Mucosa of rectum (tissue), 2 donors: Measurements from ENCODE around the gene ZNF524.
A peak's percentile ranks its signal among the peaks of the same experiment; 100 is the strongest.
"Not testable (repeated sequence)": the region's sequence is repeated elsewhere in the genome, so short reads cannot be mapped to it uniquely, and the experiment has no call there.

Source experiments
- H3K27ac ChIP-seq, 2 donors: one replicate each; pipeline ENCODE4 v1.7.0; 2013; ENCODE audit warnings: inconsistent platforms in 2 of 2, low read depth in 2 of 2, low read length in 2 of 2
- H3K27me3 ChIP-seq, 2 donors: one replicate each; pipeline ENCODE4 v1.7.0; 2013; ENCODE audit warnings: low read length in 2 of 2; ENCODE audit not compliant: control insufficient read depth in 2 of 2, insufficient read depth in 2 of 2
- H3K36me3 ChIP-seq, 2 donors: one replicate each; pipeline ENCODE4 v1.7.0; 2013; ENCODE audit warnings: low read length in 2 of 2; ENCODE audit not compliant: control insufficient read depth in 2 of 2, insufficient read depth in 2 of 2
- H3K4me1 ChIP-seq, 2 donors: one replicate each; pipeline ENCODE4 v1.7.0; 2013; ENCODE audit warnings: low read length in 2 of 2, mild to moderate bottlenecking in 1 of 2; ENCODE audit not compliant: control insufficient read depth in 2 of 2, insufficient read depth in 2 of 2
- H3K4me3 ChIP-seq, 2 donors: one replicate each; pipeline ENCODE4 v1.7.0; 2013; ENCODE audit warnings: low read length in 2 of 2
- H3K9ac ChIP-seq, 2 donors: one replicate each; pipeline ENCODE4 v1.7.0; 2013; ENCODE audit warnings: low read length in 2 of 2, low read depth in 1 of 2, mild to moderate bottlenecking in 1 of 2
- H3K9me3 ChIP-seq, 2 donors: one replicate each; pipeline ENCODE4 v1.7.0; 2013; ENCODE audit warnings: low read length in 2 of 2; ENCODE audit not compliant: control insufficient read depth in 2 of 2
- donor health status: healthy.
- donor health status: Normal muscosa, but diverticular disease.

ZNF524 gene

DNA sequence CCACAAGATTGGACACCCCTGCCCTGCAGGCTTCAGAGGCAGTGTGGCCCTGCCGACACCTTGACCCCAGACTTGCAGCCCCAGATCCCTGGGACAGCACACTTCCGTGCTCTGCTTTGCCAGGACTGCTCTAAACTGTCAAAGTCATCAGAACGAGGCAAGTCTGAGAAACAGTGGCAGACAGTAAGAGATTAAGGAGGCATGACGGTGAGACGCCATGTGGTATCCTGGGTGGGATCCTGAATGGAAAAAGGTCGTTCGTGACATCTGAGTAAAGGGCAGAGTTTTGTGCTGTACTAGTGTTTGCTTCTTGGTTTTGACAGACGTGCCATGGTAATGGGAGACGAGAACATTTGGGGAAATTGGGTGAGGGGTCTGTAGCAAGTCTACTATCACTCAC, 33.3 kb upstream of the ZNF524 start:
- H3K36me3 ChIP-seq: no peaks in the 10 kb centered on the region
- no peak overlapping the region for H3K4me3 ChIP-seq
- no peaks in the 10 kb centered on the region for H3K9me3 ChIP-seq
- H3K9ac ChIP-seq: no peak overlapping the region
- H3K27me3 ChIP-seq: no peaks in the 10 kb centered on the region
- H3K27ac ChIP-seq: no peak overlapping the region
- peaks cover 0 to 7% of the 10 kb centered on the region in 2 donors for H3K4me1 ChIP-seq

DNA sequence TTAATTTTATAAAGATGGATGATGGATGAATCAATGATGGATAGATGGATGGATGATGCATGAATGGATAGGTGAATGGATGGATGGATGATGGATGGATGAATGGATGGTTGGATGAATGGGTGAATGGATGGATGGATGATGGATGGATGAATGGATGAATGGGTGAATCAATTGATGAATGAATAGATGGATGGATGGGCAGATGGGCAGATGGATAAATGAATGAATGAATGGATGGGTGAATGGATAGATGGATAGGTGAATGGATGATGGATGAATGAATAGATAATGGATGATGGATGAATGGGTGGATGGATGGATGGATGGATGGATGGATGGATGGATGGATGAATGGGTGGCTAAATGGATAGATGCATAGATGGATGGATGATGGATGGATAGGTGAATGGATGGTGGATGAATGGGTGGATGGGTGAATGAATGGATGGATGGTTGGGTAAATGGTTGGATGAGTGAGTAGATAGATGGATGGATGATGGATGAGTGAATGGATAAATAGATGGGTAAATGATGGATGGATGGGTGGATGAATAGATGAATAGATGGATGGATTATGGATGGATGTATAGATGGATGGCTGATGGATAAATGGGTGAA, 32.3 kb upstream of the ZNF524 start:
- no peaks in the 10 kb centered on the region for H3K36me3 ChIP-seq
- H3K9me3 ChIP-seq: no peaks in the 10 kb centered on the region
- H3K4me1 ChIP-seq: peaks cover 0 to 7% of the 10 kb centered on the region in 2 donors
- H3K27me3 ChIP-seq: no peaks in the 10 kb centered on the region
- no peak overlapping the region for H3K4me3 ChIP-seq
- H3K9ac ChIP-seq: no peak overlapping the region
- no peak overlapping the region for H3K27ac ChIP-seq

DNA sequence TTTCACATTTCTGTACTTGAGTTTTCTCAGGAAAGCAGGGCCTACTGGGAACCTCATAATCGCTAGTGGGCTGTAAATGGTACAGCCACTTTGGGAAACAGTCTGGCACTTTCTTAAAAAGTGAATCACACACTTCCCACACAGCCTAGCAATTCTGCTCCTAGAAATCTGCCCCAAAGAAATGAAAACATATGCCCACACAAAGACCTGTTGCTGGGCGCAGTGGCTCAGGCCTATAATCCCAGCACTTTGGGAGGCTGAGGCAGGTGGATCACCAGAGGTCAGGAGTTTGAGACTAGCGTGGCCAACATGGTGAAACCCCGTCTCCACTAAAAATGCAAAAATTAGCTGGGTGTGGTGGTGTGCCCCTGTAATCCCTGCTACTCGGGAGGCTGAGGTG, 30.6 kb upstream of the ZNF524 start:
- not testable (repeated sequence) for H3K27me3 ChIP-seq, H3K4me1 ChIP-seq, H3K27ac ChIP-seq, H3K4me3 ChIP-seq, H3K9me3 ChIP-seq, H3K9ac ChIP-seq, H3K36me3 ChIP-seq

DNA sequence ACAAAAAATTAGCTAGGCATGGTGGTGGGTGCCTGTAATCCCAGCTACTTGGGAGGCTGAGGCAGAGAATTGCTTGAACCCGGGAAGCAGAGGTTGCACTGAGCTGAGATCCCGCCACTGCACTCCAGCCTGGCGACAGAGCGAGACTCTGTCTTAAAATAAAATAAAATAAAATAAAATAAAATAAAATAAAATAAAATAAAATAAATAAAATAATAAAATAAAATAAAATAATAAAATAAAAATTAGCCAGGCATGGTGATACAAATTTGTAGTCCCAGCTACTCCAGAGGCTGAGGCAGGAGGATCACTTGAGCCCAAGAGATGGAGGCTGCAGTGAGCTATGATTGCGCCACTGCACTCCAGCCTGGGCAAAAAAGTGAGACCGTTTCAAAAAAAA, 26.2 kb upstream of the ZNF524 start:
- not testable (repeated sequence) for H3K9ac ChIP-seq, H3K36me3 ChIP-seq, H3K4me1 ChIP-seq, H3K27ac ChIP-seq, H3K27me3 ChIP-seq, H3K9me3 ChIP-seq, H3K4me3 ChIP-seq

DNA sequence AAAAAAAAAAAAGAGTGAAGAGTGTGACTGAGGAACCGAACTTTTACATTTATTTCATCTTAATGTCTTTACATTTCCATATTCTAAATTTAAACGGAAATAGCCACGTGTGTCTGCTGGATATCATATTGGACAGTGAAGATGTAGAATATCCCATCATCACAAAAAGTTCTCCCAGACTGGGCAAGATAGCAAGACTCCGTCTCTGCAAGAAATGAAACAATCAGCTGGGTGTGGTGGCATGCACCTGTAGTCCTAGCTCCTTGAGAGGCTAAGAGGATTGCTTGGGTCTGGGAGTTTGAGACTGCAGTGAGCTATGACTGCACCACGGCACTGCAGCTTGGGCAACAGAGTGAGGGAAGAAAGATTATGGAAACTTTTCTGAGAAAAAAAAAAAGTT, 23.3 kb upstream of the ZNF524 start:
- Histone ChIP-seq H3K36me3 (peaks cover 4 to 6% of the 10 kb centered on the region in 2 donors), H3K27me3 (no peaks in the 10 kb centered on the region), H3K4me1 (peaks cover 10% of the 10 kb centered on the region in 2 donors), H3K9ac (no peak overlapping the region), H3K9me3 (no peaks in the 10 kb centered on the region), H3K4me3 (no peak overlapping the region), H3K27ac (no peak overlapping the region)

DNA sequence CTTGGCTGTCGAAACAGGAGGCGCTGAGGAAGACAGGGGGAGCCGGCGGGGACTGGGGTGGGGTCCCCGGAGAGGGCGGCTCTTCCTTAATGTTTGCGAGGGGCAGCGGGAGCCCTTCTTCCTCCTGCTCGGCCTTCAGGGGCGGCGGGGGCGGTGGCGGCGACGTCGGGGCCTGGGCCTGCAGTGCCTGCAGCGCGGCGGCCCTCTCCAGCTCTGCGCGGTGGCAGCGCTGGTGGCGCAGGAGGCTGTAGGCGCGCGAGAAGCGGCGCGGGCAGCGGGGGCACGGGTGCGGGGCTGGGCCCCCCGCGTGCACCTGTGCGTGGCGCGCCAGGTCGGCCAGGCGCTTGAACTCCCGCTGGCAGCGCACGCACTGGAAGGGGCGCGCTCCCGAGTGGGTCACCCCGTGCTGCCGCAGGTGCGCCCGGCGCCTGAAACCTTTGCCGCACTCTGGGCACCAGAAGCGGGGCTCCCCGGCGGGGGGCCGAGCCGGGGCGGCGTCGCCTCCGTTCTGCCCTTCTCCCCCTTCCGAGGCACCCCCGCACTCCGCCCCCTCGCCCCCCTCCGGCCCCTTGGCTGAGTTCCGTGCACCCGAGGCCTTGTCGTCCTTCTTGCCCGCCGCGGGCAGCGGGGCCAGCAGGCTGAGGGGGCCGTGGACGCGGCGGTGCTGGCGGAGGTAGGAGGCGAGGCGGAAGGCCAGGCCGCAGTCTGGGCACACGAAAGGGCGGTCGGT, 21.9 kb upstream of the ZNF524 start:
- no peaks in the 10 kb centered on the region for H3K9me3 ChIP-seq
- no peaks in the 10 kb centered on the region for H3K27me3 ChIP-seq
- no peak overlapping the region for H3K9ac ChIP-seq
- no peak overlapping the region for H3K4me3 ChIP-seq
- peaks cover 11 to 12% of the 10 kb centered on the region in 2 donors for H3K4me1 ChIP-seq
- H3K36me3 ChIP-seq: peaks cover 4 to 6% of the 10 kb centered on the region in 2 donors
- no peak overlapping the region for H3K27ac ChIP-seq

DNA sequence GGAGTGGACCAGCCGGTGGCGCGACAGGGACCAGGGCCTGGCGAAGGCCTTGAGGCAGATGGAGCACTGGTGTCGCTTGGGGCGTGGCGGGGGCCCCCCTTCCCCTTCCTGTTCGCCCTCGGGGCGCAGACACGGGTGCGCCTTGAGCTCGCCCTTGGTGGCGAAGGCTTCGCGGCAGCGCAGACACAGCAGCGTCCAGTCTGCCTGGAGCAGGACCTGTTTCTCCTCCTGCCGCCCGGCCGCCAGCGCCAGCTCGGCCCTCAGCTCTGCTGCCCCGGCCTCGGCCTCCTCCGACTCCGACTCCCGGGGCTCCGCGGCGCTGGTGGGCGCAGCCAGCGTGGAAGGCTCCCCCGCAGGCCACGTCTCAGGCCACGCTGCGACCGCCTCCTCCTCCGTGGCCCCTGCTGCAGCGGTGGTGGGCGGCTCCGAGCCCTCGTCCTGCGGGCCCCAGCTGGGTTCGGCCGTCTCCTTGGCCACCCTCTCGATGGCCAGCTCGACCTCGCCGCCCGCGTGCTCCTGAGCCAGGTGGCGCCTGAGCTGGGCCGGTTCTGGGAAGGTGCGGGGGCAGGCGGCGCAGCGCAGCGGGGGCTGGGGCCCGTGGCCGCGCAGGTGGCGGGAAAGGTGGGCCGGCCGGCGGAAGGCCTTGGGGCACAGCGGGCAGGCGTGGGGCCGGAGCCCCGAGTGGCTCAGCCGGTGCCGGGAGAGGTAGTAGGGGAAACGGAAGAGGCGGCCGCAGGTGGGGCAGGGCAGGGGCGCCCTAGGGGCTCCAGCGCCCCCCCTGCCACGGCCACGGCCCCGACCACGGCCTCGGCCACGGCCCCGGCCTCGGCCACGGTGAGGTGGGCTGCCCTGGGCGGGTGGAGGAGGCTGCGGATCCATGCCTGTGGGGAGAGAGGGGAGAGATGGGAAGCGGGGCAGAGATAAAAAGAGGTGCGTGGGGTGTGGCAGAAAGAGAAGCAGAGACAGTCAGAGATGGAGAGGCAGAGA, 21.0 kb upstream of the ZNF524 start:
- peaks cover 11 to 12% of the 10 kb centered on the region in 2 donors for H3K4me1 ChIP-seq
- H3K9ac ChIP-seq: no peak overlapping the region
- H3K36me3 ChIP-seq: peaks cover 4 to 6% of the 10 kb centered on the region in 2 donors
- H3K27ac ChIP-seq: no peak overlapping the region
- H3K9me3 ChIP-seq: no peaks in the 10 kb centered on the region
- peak overlapping the region in 1 of 2 donors; percentile 82 for H3K4me3 ChIP-seq
- H3K27me3 ChIP-seq: no peaks in the 10 kb centered on the region

DNA sequence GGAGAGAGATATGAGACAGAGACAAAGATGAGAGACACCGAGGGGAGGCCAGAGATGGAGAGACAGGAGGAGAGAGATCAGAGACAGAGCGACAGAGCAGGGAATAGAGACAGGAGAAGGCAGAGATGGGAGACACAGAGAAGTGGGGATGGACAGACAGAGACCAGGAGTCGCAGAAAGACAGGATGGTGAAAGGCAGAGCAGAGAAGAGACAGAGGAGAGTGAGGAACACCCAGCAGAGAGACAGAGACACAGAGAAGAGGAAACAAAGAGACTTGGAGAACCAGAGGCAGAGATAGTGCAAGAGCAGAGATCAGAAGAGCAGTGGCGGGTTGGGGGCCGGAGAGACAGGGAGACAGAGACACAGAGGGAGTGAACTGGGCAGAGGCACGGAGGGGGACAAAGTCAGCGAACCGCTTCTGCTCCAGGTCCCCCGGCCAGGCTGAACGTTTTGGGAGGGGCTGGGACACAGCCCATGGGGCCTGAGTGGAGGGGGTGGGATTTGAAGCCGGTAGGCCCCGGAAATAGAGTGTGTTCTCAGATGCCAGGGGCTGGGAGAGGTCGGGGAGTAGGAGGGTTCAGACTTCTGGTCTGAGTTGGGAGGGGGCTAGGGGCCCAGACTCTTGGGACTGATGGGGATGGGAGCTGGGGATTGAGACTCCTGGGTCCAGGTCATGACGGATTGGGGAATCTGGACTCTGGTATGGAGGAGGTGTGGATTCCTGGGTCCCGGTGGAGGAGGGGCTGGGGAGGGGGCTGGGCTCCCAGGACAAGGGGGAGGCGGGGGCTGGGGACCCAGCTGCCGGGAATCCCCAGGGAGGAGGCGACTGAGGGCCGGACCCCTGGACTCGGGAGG, 20.1 kb upstream of the ZNF524 start:
- Histone ChIP-seq H3K4me1 (peaks cover 11 to 12% of the 10 kb centered on the region in 2 donors), H3K27me3 (peaks cover 0 to 5% of the 10 kb centered on the region in 2 donors), H3K9me3 (no peaks in the 10 kb centered on the region), H3K27ac (peak overlapping the region; percentile 54 to 81), H3K36me3 (peaks cover 4 to 6% of the 10 kb centered on the region in 2 donors), H3K9ac (peak overlapping the region; percentile 63 to 73), H3K4me3 (peak overlapping the region; percentile 76 to 82)

DNA sequence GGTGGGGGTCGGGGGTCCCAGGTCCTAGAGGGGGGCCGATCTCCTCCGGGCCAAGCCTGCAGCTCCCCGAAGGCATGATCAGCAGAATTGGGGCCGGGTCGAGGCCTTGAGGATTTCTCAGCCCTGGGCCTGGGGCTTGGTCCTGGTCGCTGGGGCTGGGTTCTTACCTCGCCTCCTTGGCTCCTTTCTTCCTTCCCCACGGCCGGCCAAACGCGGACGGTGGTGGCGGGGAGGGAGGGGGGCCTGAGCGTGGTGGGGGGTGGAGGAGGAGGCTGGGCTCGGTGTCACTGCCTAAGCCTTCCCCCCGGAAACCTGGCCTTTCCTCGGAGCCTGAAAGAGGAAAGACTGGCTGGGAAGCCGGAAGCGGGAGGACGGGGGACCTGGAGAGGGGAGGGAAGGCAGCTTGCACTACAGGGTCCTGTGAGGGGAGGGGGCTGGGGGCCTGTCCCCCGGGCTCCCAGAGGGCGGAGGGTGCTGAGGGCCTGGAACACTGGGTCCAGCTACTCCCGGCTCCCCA, 19.4 kb upstream of the ZNF524 start, which contains the start of gene ZNF579:
TSS of gene ZNF579 (minus strand) at position 221 of the 517 bp plus-strand sequence. CDS start 1,209 bp downstream, outside the sequence.
- Histone ChIP-seq H3K4me1 (peaks cover 11 to 12% of the 10 kb centered on the region in 2 donors), H3K9me3 (no peaks in the 10 kb centered on the region), H3K27me3 (peaks cover 0 to 7% of the 10 kb centered on the region in 2 donors), H3K36me3 (peaks cover 4 to 6% of the 10 kb centered on the region in 2 donors), H3K27ac (peak within 1 kb of the TSS; percentile 54 to 81), H3K9ac (peak within 1 kb of the TSS; percentile 73 to 81), H3K4me3 (peak within 1 kb of the TSS; percentile 76 to 82)
